NB4 (cell line): ENCODE measurements around the gene TBC1D14.

ENCODE experiments used
- DNase-seq: peaks from one replicate; pipeline ENCODE4 v3.0.0; 2010; ENCODE audit warnings: low read depth
- H3K4me3 ChIP-seq: one replicate; pipeline ENCODE4 v1.5.1; 2011; ENCODE audit warnings: mild to moderate bottlenecking, low read depth, low read length, moderate library complexity
- CTCF ChIP-seq: IDR thresholded peaks from one replicate; pipeline ENCODE4 v1.5.1; 2012; ENCODE audit warnings: low read depth, low read length
- MAX ChIP-seq: IDR thresholded peaks from 2 replicates; pipeline ENCODE4 v1.6.1; 2011; ENCODE audit warnings: low read depth, low read length
- MYC ChIP-seq: IDR thresholded peaks from 2 replicates; pipeline ENCODE4 v1.6.1; 2011; ENCODE audit warnings: low read depth, low read length
- POLR2A ChIP-seq: IDR thresholded peaks from 2 replicates; pipeline ENCODE4 v1.6.1; 2011; ENCODE audit warnings: mild to moderate bottlenecking; ENCODE audit not compliant: insufficient read length; ENCODE audit errors: extremely low read depth

TBC1D14 gene

GRCh38 chr4:6965329-6965728, 55.7 kb downstream of the TBC1D14 start:
- TF ChIP-seq POLR2A = no peak
- no peak for TF ChIP-seq CTCF
- no peak for TF ChIP-seq MAX
- TF ChIP-seq MYC = no peak
- no peak for DNase-seq
- no peak overlapping the region for H3K4me3 ChIP-seq

- no peak for DNase-seq
- TF ChIP-seq MYC = no peak
- TF ChIP-seq POLR2A = no peak
- TF ChIP-seq CTCF = no peak
- TF ChIP-seq MAX = no peak
- H3K4me3 ChIP-seq = no peak overlapping the region
These were observed 58.3 kb downstream of the TBC1D14 start for GRCh38 chr4:6967846-6968340.

- no peak for DNase-seq
- no peak overlapping the region for H3K4me3 ChIP-seq
- TF ChIP-seq MAX (no peak), CTCF (no peak), MYC (no peak), POLR2A (no peak)
These were observed 58.9 kb downstream of the TBC1D14 start for GRCh38 chr4:6968496-6968895.

- no peak for DNase-seq
- H3K4me3 ChIP-seq = no peak overlapping the region
- TF ChIP-seq MAX (no peak), CTCF (no peak), POLR2A (no peak), MYC (no peak)
These were observed 60.5 kb downstream of the TBC1D14 start for GRCh38 chr4:6969826-6970800.

- DNase-seq = no peak
- no peak overlapping the region for H3K4me3 ChIP-seq
- TF ChIP-seq POLR2A = no peak
- TF ChIP-seq MAX = no peak
- no peak for TF ChIP-seq CTCF
- TF ChIP-seq MYC = no peak
These were observed 62.1 kb downstream of the TBC1D14 start for GRCh38 chr4:6971536-6972374.
